ENCODE results near the gene PPP1CB.

The PPP1CB gene

GRCh38 chr2:28824207-28824606 is 72.6 kb downstream of the PPP1CB start:
- FAIRE-seq (no peak), DNase-seq (ENCODE audit: insufficient read length, low spot score) (no peak)
- TF ChIP-seq, protein P1, sequence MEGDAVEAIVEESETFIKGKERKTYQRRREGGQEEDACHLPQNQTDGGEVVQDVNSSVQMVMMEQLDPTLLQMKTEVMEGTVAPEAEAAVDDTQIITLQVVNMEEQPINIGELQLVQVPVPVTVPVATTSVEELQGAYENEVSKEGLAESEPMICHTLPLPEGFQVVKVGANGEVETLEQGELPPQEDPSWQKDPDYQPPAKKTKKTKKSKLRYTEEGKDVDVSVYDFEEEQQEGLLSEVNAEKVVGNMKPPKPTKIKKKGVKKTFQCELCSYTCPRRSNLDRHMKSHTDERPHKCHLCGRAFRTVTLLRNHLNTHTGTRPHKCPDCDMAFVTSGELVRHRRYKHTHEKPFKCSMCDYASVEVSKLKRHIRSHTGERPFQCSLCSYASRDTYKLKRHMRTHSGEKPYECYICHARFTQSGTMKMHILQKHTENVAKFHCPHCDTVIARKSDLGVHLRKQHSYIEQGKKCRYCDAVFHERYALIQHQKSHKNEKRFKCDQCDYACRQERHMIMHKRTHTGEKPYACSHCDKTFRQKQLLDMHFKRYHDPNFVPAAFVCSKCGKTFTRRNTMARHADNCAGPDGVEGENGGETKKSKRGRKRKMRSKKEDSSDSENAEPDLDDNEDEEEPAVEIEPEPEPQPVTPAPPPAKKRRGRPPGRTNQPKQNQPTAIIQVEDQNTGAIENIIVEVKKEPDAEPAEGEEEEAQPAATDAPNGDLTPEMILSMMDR (IDR thresholded peaks at IDR 0.05; ENCODE audit: insufficient read depth, missing control alignments): no peak

GRCh38 chr2:28824870-28825269 is 73.2 kb downstream of the PPP1CB start:
- DNase-seq (ENCODE audit: insufficient read length, low spot score) (no peak), FAIRE-seq (peak; percentile 21)
- TF ChIP-seq, protein P1 (IDR thresholded peaks at IDR 0.05; ENCODE audit: insufficient read depth, missing control alignments): no peak

GRCh38 chr2:28828382-28828781 is 76.8 kb downstream of the PPP1CB start:
- TF ChIP-seq, protein P1 (IDR thresholded peaks at IDR 0.05; ENCODE audit: insufficient read depth, missing control alignments): no peak
- FAIRE-seq (no peak), DNase-seq (ENCODE audit: insufficient read length, low spot score) (no peak)

- TF ChIP-seq, protein P1 (IDR thresholded peaks at IDR 0.05; ENCODE audit: insufficient read depth, missing control alignments): no peak
- no peak for FAIRE-seq
- DNase-seq (ENCODE audit: insufficient read length, low spot score): no peak
These were observed 82.3 kb downstream of the PPP1CB start for GRCh38 chr2:28833740-28834470.

- TF ChIP-seq, protein P1 (IDR thresholded peaks at IDR 0.05; ENCODE audit: insufficient read depth, missing control alignments): no peak
- DNase-seq (ENCODE audit: insufficient read length, low spot score) (no peak), FAIRE-seq (no peak)
These were observed 84.2 kb downstream of the PPP1CB start for GRCh38 chr2:28835781-28836180.

DNA sequence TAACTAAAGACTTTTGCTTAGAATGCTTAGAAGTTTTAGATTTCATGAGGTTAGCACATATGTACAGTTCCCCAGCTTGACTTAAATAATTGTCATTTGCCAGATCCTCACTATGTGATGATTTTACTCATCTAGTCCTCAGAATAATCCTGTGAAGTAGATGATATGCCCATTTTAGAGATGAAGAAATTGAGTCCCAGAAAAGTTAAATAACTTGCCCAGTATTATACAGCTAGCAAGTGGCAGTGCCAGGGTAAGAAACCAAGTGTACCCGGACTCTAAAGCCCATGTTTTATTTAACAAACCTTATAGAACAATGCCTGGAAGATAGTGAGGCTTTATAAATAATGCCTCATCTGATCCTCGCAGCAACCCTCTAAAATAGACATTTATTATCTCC is 87.3 kb downstream of the PPP1CB start:
- DNase-seq (ENCODE audit: insufficient read length, low spot score): no peak
- FAIRE-seq: no peak
- TF ChIP-seq, protein P1 (IDR thresholded peaks at IDR 0.05; ENCODE audit: insufficient read depth, missing control alignments): no peak

DNA sequence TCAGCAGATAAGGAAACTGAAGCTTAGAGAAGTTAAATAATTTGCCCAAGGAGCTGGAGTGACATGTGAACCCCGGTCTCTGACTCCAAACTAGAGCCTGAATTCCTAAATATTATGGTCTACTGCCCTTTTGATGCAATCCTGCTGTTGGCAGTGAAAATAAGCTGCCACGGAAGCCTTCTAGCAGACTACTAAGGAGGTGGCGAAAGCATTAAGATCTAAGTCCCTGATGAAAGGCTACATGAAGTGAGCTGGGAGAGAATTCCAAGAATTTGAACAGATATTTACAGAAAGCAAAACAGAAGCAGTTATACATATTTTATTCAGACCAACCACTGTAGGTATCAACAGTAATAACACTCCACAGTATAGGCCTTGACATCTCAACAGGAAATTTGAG is 90.4 kb downstream of the PPP1CB start:
- TF ChIP-seq, protein P1 (IDR thresholded peaks at IDR 0.05; ENCODE audit: insufficient read depth, missing control alignments): no peak
- FAIRE-seq: no peak

More for the DNA sequence above, 90.4 kb downstream of the PPP1CB start:
- no peak for DNase-seq (ENCODE audit: insufficient read length, low spot score)

All from D721Med (cell line).